CD4-positive, CD25-positive, alpha-beta regulatory T cell (primary cell): ENCODE results near the gene HIBADH. TPM values are rescaled to one million over a fixed set of nuclear protein-coding genes. Genes with fewer than 3 reads are reported as not detected.

Experiments
- ATAC-seq, 2 donors: fragments of 150-1000 bp; cut with Tn5 transposase; one replicate each; pipeline ENCODE4 v1.10.0; 2021; ENCODE audit warnings: low read depth in 2 of 2, moderate number of reproducible peaks in 2 of 2, moderate library complexity in 1 of 2
- DNase-seq, 3 donors: peaks; one replicate each; pipeline versions ENCODE4 v3.0.0 to v3.0.0-alpha.2; 2012 to 2022; ENCODE audit warnings: mixed read lengths in 1 of 3
- H3K27ac ChIP-seq: one replicate; pipeline ENCODE4 v1.7.0; 2013; ENCODE audit warnings: mild to moderate bottlenecking, low read length; ENCODE audit not compliant: insufficient read depth, poor library complexity, severe bottlenecking
- H3K27me3 ChIP-seq: one replicate; pipeline ENCODE4 v1.7.0; 2013; ENCODE audit warnings: low read length; ENCODE audit not compliant: control insufficient read depth, insufficient read depth
- H3K36me3 ChIP-seq: one replicate; pipeline ENCODE4 v1.7.0; 2013; ENCODE audit warnings: mild to moderate bottlenecking, low read length, moderate library complexity; ENCODE audit not compliant: control insufficient read depth, insufficient read depth
- H3K4me1 ChIP-seq: 2 replicates; pipeline ENCODE4 v1.7.0; 2013; ENCODE audit warnings: mild to moderate bottlenecking, low read length; ENCODE audit not compliant: insufficient read depth, control insufficient read depth, poor library complexity, severe bottlenecking
- H3K4me3 ChIP-seq: one replicate; pipeline ENCODE4 v1.7.0; 2013; ENCODE audit warnings: low read depth, mild to moderate bottlenecking, low read length, moderate library complexity
- H3K9me3 ChIP-seq, 2 experiments: 1 replicate in 1 of 2; 2 replicates in 1 of 2; pipeline ENCODE4 v1.7.0; 2013; ENCODE audit warnings: low read length in 2 of 2, mild to moderate bottlenecking in 1 of 2, moderate library complexity in 1 of 2; ENCODE audit not compliant: control insufficient read depth in 2 of 2
- H3K27ac Mint-ChIP-seq, 3 donors: one replicate each; pipeline ENCODE4 v1.8.0; 2020 to 2022; ENCODE audit warnings: mild to moderate bottlenecking in 3 of 3, mixed read lengths in 3 of 3, moderate library complexity in 2 of 3
- H3K27me3 Mint-ChIP-seq: one replicate; pipeline ENCODE4 v1.8.0; 2022; ENCODE audit warnings: mild to moderate bottlenecking, mixed read lengths
- H3K36me3 Mint-ChIP-seq: one replicate; pipeline ENCODE4 v1.8.0; 2020; ENCODE audit warnings: mixed read lengths
- H3K4me1 Mint-ChIP-seq, 4 donors: one replicate each; pipeline ENCODE4 v1.8.0; 2020 to 2022; ENCODE audit warnings: mixed read lengths in 4 of 4, mild to moderate bottlenecking in 1 of 4
- H3K4me3 Mint-ChIP-seq, 4 donors: one replicate each; pipeline ENCODE4 v1.8.0; 2020 to 2022; ENCODE audit warnings: mild to moderate bottlenecking in 4 of 4, mixed read lengths in 4 of 4, moderate library complexity in 3 of 4
- H3K9me3 Mint-ChIP-seq, 7 donors: one replicate each; pipeline ENCODE4 v1.8.0; 2020 to 2022; ENCODE audit warnings: mixed read lengths in 7 of 7, mild to moderate bottlenecking in 3 of 7, moderate library complexity in 2 of 7
- polyA plus RNA-seq, 4 donors: library from polyadenylated mRNA; unstranded; fragments of 300-500 nt; fragmentation: Illumina TruSeq; gene quantifications; one replicate each; pipeline ENCODE4 v1.2.3, GENCODE V29; 2021
- total RNA-seq: library from RNA; stranded (reverse); gene quantifications from one replicate; pipeline ENCODE4 v1.2.3, GENCODE V29; 2022

HIBADH gene
- total and polyA plus RNA-seq, 5 donors from 2014 or later, result 6.1 to 33.0 (median 26.9) TPM

DNA sequence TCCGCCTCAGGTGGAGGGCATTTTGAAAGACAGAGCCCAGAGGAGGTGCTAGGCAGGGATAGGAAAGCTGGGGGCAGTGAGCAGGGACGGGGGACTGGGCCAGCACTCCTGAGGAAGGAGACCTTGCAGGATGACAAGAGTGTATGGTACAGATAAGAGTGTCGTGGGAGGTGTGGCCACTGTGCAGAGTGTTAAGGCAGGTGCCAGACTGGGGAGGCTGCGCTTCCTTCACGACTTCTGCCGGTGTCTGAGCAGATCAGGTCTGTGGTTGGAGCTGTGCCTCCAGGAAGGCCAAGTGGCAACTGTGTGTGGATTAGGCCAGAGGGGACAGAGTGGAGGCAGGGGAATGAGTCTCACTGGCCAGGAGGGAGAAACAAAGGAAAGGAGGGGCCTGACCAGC lies 161.7 kb downstream of the HIBADH start:
- peaks cover 0 to 4% (median 0%) of the 10 kb centered on the region in 7 donors for H3K9me3 Mint-ChIP-seq
- no peaks in the 10 kb centered on the region for H3K36me3 ChIP-seq
- DNase-seq (no peak), ATAC-seq (no peak)
- H3K9me3 ChIP-seq, result no peaks in the 10 kb centered on the region
- no peaks in the 10 kb centered on the region for H3K4me1 Mint-ChIP-seq
- H3K27me3 ChIP-seq, result no peaks in the 10 kb centered on the region
- H3K4me3 Mint-ChIP-seq, result no peak overlapping the region
- H3K4me1 ChIP-seq, result no peaks in the 10 kb centered on the region
- H3K27ac Mint-ChIP-seq, result no peak overlapping the region
- peaks cover 3% of the 10 kb centered on the region for H3K27me3 Mint-ChIP-seq
- H3K27ac ChIP-seq, result no peak overlapping the region
- no peak overlapping the region for H3K4me3 ChIP-seq
- no peaks in the 10 kb centered on the region for H3K36me3 Mint-ChIP-seq

DNA sequence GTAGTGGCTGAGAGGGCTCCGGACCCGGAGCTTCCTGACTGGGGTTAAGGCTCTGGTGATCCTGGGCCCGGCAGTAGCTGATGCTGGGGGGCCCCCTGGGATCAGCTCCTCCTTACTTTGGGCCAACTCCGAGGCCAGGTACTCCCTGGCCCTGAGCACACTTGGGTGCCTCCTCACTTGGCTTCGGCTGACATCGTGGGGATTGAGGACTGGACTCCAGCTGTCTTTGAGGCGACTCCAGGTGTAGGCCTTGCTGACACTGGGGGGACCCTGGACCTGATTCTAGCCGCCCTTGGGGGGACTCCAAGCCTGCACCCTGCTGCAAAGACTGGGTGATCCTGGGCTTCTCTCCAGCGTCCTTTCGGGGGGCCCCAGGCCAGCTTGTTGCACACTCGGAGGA lies 170.5 kb downstream of the HIBADH start:
- H3K36me3 ChIP-seq, result no peaks in the 10 kb centered on the region
- no peak overlapping the region for H3K4me3 ChIP-seq
- peaks cover 0 to 7% (median 0%) of the 10 kb centered on the region in 7 donors for H3K9me3 Mint-ChIP-seq
- ATAC-seq (no peak), DNase-seq (no peak)
- no peaks in the 10 kb centered on the region for H3K36me3 Mint-ChIP-seq
- no peaks in the 10 kb centered on the region for H3K4me1 ChIP-seq
- H3K9me3 ChIP-seq, result no peaks in the 10 kb centered on the region
- no peak overlapping the region for H3K27ac Mint-ChIP-seq
- peaks cover 0 to 3% (median 0%) of the 10 kb centered on the region in 4 donors for H3K4me1 Mint-ChIP-seq
- peaks cover 5% of the 10 kb centered on the region for H3K27me3 ChIP-seq
- no peak overlapping the region for H3K27ac ChIP-seq
- H3K27me3 Mint-ChIP-seq, result peaks cover 12% of the 10 kb centered on the region
- no peak overlapping the region for H3K4me3 Mint-ChIP-seq

DNA sequence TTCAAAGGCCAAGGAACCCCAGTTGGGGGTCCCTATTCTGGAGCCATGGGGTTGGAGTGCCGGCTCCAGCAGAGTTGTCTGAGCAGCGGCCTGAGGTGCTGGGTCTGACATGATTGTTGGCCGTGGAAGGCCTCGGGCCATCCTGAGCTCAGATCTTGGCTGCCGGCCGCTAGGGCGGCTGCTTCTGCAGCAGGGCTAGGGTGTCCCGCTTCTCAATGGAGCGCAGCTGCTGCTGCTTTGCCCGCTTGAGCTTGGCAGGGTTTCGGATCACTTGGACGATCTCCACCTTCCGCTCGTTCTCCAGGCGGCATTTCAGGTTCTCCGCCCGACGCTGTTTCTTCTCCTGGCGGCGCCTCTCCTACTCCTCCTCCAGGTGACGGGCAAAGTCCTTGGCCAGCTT lies 171.1 kb downstream of the HIBADH start:
- no peaks in the 10 kb centered on the region for H3K4me1 ChIP-seq
- peaks cover 0 to 3% (median 0%) of the 10 kb centered on the region in 4 donors for H3K4me1 Mint-ChIP-seq
- ATAC-seq (no peak), DNase-seq (no peak)
- H3K9me3 ChIP-seq, result no peaks in the 10 kb centered on the region
- H3K27ac ChIP-seq, result no peak overlapping the region
- H3K27ac Mint-ChIP-seq, result no peak overlapping the region
- H3K4me3 Mint-ChIP-seq, result no peak overlapping the region
- peaks cover 0 to 7% (median 0%) of the 10 kb centered on the region in 7 donors for H3K9me3 Mint-ChIP-seq
- no peaks in the 10 kb centered on the region for H3K36me3 ChIP-seq
- H3K27me3 Mint-ChIP-seq, result peaks cover 12% of the 10 kb centered on the region
- no peak overlapping the region for H3K4me3 ChIP-seq
- H3K36me3 Mint-ChIP-seq, result no peaks in the 10 kb centered on the region
- H3K27me3 ChIP-seq, result peaks cover 5% of the 10 kb centered on the region

DNA sequence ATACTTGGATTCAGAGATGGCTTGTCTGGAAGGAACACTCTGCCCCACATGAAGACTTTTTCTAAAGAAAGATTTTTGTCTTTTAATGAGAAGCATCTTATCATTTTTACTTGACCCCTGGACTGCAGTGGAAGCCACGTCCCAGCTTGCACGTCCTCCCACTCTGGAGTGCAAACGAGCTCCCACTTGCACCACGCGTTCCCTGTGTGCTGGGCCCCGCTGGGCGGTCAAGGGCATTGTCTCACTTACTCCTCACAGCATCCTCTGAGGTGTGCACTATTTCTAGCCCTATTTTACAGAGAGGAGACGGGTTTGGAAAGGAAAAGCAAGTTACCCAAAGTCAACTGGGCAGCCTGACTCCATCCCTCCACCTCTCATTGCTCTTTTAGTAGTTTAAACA lies 175.2 kb downstream of the HIBADH start:
- ATAC-seq (no peak), DNase-seq (no peak)
- Mint-ChIP-seq H3K36me3 (no peaks in the 10 kb centered on the region), H3K4me3 (no peak overlapping the region), H3K9me3 (peaks cover 0 to 7% (median 1%) of the 10 kb centered on the region in 7 donors), H3K27me3 (no peaks in the 10 kb centered on the region), H3K27ac (no peak overlapping the region), H3K4me1 (peaks cover 0 to 3% (median 0%) of the 10 kb centered on the region in 4 donors)
- H3K36me3 ChIP-seq, result no peaks in the 10 kb centered on the region
- no peak overlapping the region for H3K4me3 ChIP-seq
- no peak overlapping the region for H3K27ac ChIP-seq
- H3K27me3 ChIP-seq, result peaks cover 5% of the 10 kb centered on the region
- no peaks in the 10 kb centered on the region for H3K4me1 ChIP-seq
- H3K9me3 ChIP-seq, result no peaks in the 10 kb centered on the region

DNA sequence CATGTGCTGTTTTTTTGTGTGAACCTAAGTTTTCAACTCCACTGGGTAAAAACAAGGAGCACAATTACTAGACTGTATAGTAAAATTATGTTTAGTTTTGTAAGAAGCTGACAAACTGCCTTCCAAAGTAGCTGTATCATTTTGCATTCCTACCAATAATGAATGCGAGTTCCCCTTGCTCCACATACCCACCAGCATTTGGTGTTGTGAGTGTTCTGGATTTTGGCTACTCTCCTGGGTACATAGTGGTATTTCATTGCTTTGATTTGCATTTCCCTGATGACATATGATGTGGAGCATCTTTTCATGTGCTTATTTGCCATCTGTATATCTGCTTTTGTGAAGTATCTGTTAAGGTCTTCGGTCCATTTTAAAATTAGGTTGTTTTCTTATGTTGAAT lies 178.2 kb downstream of the HIBADH start:
- Mint-ChIP-seq H3K27ac (no peak overlapping the region), H3K4me1 (no peaks in the 10 kb centered on the region), H3K4me3 (no peak overlapping the region), H3K27me3 (peaks cover 4% of the 10 kb centered on the region), H3K36me3 (no peaks in the 10 kb centered on the region), H3K9me3 (peaks cover 0 to 3% (median 0%) of the 10 kb centered on the region in 7 donors)
- Histone ChIP-seq H3K9me3 (no peaks in the 10 kb centered on the region), H3K4me1 (no peaks in the 10 kb centered on the region), H3K36me3 (no peaks in the 10 kb centered on the region), H3K27ac (no peak overlapping the region), H3K27me3 (peaks cover 5% of the 10 kb centered on the region), H3K4me3 (no peak overlapping the region)
- no peak for ATAC-seq
- DNase-seq, result no peak

DNA sequence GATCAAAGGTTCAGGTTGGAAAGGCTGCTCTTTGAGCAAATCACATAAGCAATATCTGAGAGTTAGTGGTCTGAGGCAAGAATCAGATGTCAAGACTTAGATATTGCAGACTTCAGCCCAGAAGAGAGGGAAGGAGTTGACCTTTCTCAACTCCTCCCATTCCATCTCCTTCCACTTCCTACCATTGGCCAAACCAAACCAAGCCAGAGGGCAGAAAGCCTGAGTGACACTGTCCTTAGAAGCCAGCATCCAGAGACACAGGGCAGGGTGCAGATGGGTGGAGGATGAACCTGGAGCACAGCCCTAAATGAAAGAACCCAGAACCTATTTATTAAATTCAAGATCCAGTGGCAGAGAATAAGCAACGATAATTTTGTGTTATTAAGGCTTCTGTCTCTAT lies 180.5 kb downstream of the HIBADH start:
- peaks cover 3% of the 10 kb centered on the region for H3K27me3 ChIP-seq
- no peak overlapping the region for H3K4me3 ChIP-seq
- no peak overlapping the region for H3K4me3 Mint-ChIP-seq
- no peaks in the 10 kb centered on the region for H3K4me1 ChIP-seq
- no peak overlapping the region for H3K27ac ChIP-seq
- H3K36me3 Mint-ChIP-seq, result no peaks in the 10 kb centered on the region
- H3K27me3 Mint-ChIP-seq, result peaks cover 4% of the 10 kb centered on the region
- ATAC-seq (no peak), DNase-seq (no peak)
- no peaks in the 10 kb centered on the region for H3K4me1 Mint-ChIP-seq
- H3K9me3 Mint-ChIP-seq, result peaks cover 0 to 3% (median 0%) of the 10 kb centered on the region in 7 donors
- H3K9me3 ChIP-seq, result no peaks in the 10 kb centered on the region
- no peak overlapping the region for H3K27ac Mint-ChIP-seq
- no peaks in the 10 kb centered on the region for H3K36me3 ChIP-seq

DNA sequence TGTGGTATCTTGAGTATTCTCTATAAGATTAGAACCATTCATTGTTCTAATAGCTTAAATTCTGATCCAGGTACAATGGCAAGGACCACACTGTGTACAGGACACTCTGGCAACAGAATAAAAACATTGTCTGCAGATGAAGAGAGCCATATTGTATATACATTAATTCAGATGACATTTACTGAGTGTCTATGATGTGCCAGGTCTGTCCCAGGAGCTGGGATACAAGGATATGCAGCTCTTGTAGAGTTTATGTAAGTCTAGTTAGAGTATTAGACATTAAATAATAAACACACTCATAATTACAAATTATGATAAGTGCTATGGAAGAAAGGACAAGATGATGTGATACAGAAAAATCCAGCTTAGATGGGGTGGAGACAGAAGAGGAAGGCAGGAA lies 184.1 kb downstream of the HIBADH start:
- Histone ChIP-seq H3K4me1 (no peaks in the 10 kb centered on the region), H3K4me3 (no peak overlapping the region), H3K27ac (no peak overlapping the region), H3K36me3 (no peaks in the 10 kb centered on the region), H3K27me3 (peaks cover 7% of the 10 kb centered on the region), H3K9me3 (no peaks in the 10 kb centered on the region)
- H3K27me3 Mint-ChIP-seq, result peaks cover 10% of the 10 kb centered on the region
- H3K4me3 Mint-ChIP-seq, result no peak overlapping the region
- no peaks in the 10 kb centered on the region for H3K36me3 Mint-ChIP-seq
- H3K4me1 Mint-ChIP-seq, result no peaks in the 10 kb centered on the region
- no peak overlapping the region for H3K27ac Mint-ChIP-seq
- H3K9me3 Mint-ChIP-seq, result peaks cover 0 to 3% (median 0%) of the 10 kb centered on the region in 7 donors
- no peak for ATAC-seq
- no peak for DNase-seq

DNA sequence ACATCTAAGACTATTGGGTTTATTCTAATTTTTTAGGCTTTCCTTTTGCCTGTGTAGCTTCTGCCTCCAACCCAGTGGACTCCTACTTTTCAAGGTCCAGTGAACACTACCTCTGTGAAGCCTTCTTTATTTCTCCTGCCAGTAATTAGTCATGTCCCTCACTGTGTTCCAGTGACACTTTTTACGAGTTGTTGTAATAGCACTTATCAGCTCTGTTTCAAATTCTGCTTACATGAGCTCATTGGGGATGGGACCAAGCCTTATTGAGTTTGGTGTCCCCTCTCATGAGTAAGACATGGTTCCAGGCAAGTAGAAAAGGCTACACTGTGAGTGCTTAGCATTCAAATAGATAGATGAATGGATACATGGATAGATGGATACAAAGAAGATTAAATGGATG lies 184.6 kb downstream of the HIBADH start:
- DNase-seq (no peak), ATAC-seq (no peak)
- Histone ChIP-seq H3K4me3 (no peak overlapping the region), H3K36me3 (no peaks in the 10 kb centered on the region), H3K27ac (no peak overlapping the region), H3K4me1 (no peaks in the 10 kb centered on the region), H3K9me3 (no peaks in the 10 kb centered on the region), H3K27me3 (peaks cover 8% of the 10 kb centered on the region)
- Mint-ChIP-seq H3K4me1 (no peaks in the 10 kb centered on the region), H3K36me3 (no peaks in the 10 kb centered on the region), H3K9me3 (peaks cover 0 to 3% (median 0%) of the 10 kb centered on the region in 7 donors), H3K27ac (no peak overlapping the region), H3K4me3 (no peak overlapping the region), H3K27me3 (peaks cover 13% of the 10 kb centered on the region)
